Middle frontal gyrus (tissue), 1 donor: ENCODE results near the gene SLC7A9.

ENCODE experiments used
- DNase-seq: peaks from one replicate; pipeline ENCODE4 v3.0.0-alpha.2; 2015; ENCODE audit warnings: low spot score; ENCODE audit errors: extremely low spot score

SLC7A9 gene

DNA sequence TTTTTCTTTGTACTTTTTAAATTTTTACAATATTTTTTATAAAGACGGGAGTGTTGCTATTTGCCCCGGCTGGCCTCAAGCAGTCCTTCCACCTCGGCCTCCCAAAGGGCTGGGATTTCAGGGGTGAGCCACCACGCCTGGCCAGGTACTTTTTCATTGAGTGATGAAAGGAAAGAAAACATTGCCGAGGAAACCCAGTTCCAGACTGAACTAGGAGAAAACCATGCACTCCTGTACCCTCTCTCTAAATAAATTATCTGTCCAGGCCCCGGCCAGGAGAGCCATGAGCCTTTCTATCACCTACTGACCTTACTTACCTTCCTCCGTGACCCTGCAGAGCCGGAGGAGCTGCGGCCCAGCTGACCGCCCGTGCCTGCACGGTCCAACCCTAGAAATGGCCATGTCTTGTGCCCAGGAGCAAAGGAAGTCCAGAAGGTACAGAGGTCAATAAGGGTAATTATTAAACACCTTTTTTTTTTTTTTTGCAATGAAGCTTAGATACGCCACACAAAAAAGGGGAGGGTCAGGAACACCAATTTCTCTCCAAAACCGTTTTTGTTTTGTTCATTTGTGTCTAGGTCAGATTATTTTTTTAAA lies at the start of gene SLC7A9:
SLC7A9 (minus strand) TSS at position 399 of the 597 bp plus-strand sequence. CDS start 1,233 bp downstream, outside the sequence.
- no peak for DNase-seq

DNA sequence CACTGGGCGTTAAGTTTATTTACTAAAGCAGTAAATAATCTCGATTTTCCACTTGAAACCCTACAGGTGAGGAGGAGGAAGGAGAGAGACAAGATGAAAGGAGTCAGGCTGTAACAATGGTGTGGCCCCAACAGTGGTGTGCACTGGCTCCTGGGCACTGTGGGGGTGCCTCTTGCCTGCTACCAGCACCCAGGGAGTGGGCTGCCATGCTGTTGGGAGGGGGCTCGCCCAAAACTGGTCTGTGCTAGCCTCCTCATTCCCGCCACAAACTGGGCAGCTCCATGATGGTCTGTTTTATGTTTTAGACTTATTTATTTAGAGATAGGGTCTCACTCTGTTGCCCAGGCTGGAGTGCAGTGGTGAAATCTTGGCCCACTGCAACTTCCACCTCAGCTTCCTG lies 49.8 kb upstream of the SLC7A9 start:
- no peak for DNase-seq

DNA sequence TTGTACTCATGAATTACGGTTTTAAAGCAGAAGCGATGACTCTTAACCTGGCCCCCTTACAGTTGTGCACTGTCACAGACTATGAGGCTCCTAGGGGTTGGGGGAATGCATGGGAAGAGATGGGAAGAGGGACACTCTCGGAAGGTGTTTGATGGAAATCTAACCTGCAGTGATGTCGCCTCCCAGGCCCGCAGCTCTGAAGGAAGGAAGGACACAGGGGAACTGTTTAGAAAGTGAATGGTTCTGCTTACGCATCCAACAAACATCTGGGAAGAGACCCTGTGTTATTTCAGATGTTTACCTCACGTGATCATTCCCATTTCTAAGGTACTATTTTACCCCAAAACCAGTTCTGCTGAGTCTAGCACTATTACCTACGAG lies 48.0 kb upstream of the SLC7A9 start:
- DNase-seq: no peak

DNA sequence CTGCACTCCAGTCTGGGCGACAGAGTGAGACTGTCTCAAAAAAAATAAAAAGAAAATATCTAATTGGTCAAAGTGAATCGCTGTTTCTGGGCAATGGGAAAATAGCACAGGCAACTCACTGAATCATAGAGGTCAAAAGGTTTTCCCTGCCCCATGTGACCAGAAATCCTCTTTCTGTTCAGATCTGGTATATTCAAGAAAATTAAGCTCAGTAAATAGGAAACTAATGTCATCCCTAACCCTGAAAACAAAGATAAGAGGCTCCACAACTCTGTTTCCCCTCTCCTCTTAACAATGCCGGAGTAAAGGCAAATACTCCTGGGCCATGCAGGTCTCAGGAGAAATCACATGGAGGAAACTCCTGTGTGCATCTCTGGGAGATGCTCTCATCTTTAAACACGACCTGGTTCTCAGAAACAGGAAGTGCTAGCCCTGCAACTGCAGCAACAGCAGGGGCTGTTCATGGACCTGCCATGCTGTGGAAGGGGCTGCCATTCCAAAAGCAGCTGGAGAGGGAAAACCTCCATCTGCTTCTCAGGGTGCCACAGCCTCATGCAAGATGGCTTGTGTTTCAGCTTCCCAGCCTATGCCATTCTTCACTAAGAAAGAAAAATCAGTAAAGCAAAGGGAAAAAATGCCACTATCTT lies 47.5 kb upstream of the SLC7A9 start:
- no peak for DNase-seq

DNA sequence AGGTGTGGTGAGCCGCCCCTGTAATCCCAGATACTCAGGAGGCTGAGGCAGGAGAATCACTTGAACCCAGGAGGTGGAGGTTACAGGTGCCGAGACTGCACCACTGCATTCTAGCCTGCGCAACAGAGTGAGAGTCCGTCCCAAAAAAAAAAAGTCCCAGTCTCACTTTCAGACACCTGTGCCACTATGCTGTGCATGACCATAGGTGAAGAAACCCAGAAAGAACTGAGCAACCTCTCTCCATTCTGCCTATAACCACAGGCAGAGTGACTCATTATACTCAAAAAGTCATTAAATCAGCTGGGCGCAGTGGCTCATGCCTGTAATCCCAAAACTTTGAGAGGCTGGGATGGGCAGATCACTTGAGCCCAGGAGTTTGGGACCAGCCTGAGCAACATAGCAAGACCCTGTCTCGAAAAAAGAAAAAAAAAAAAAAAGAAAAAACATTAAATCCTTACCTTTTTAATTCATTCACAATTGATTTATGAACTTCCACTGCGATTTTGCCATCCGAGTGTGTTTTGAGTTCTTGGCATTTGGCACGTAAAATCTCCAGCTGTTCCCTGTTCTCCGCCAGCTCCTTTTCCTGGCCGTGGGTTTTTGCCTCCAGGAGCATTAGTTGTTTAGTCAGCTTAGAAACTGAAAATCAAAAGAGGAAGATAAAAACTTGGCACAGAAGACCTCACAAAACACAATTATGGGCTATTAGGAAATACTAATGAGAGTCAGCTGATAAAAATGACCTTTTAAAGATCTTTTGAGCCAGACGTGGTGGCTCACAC lies 45.5 kb upstream of the SLC7A9 start:
- DNase-seq: no peak

DNA sequence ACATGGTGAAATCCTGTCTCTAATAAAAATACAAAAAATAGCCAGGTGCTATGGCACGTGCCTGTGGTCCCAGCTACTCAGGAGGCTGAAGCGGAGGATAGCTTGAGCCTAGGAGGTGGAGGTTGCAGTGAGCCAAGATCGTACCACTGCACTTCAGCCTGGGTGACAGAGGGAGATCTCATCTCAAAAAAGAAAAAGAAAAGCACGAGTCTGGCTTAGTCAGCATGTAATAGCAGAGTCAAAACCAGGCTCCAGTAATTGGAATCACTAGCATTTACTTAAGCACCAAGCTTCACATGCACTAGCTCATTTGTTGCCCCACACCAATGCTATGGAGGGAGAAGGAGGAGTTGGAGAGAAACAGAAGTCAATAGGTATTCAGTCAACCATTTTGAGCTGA lies 41.9 kb upstream of the SLC7A9 start:
- no peak for DNase-seq

DNA sequence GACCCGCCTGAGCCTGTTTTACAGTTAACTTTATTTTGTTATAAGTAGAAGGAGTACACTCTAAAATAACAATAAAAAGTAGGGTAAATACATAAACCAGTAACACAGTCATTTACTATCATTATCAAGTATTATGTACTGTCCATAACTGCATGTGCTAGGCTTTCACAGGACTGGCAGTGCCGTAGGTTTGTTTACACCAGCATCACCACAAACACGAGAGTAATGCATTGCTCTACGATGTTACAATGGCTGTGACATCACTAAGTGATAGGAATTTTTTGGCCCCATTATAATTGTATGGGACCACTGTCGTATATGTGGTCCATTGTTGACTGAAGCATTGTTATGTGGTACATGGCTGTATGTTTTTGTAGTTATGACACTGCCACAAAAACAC lies 41.3 kb upstream of the SLC7A9 start:
- DNase-seq: no peak

DNA sequence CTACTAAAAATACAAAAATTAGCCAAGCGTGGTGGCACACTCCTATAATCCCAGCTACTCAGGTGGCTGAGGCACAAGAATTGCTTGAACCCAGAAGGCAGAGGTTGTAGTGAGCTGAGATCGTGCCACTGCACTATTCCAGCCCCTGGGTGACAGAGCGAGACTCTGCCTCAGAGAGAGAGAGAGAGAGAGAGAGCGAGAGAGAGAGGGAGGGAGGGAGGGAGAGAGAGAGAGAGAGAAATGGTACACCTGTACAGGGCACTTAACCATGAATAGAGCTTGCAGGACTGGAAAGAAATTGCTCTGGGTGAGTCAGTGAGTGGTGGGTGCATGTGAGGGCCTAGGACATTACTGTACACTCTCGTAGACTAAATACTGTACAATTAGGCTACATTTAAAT lies 40.5 kb upstream of the SLC7A9 start:
- no peak for DNase-seq

DNA sequence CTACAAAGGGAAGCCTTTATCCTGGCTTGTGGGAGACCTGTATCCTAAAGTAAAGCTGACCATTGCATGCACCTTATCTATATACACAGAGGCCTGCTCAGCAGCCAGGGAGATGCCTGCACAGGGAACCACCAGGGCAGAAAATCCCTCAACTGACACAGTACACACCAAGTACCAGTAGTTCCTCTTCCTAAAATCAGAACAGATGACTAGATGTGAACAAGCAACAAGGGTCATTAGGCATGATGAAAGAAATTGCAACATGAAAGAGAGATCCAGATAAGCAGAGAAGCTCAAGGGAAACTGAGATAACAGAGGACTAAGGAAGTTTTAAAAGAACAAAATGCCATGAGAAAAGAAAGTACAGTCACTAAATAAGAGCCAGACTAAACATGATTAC lies 39.7 kb upstream of the SLC7A9 start:
- no peak for DNase-seq

DNA sequence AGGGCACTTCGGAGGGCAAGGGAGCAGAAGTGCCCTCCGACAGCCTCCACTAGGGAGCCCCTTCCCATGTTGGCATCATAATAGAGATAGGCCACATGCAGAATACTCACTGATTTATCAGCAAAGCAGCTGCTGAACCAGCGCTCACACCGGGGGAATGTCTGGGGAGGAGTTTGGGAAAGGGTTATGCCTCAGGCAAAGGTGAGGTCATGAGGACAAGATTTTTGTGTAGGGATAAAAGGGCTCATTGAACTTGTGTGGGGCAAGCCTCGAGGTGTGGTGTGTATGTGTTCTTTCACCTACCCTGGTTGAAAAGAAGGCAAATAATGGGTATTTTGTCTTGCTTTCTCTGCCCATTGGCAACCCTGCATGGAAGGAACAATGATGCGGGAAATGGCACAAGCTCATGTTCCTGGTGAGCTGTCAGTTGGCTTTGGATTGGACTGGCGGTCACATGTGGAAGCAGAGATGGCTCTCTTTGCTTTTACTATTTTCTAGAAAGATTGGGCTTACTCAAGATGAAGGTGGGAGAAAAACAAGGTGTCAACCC lies 39.1 kb upstream of the SLC7A9 start:
- no peak for DNase-seq

DNA sequence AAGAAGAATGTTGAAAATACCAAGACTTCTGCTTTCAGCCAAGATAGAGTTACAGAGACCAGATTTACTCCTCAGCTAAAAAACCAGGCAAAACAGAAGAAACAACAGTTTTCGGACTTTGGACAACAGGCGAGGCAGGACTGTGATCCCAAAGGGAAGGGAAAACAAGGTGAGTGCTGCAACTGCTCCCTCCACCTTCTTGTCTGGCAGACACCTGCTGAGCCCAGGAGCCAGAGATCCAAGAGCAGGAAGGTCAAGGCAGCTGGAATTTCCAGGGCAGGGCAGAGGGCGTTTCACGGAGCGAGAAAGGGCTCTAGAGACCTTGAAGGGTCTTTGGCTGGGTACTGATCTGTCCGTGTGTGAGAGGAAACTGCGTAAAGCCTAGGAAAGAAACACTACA lies 32.9 kb upstream of the SLC7A9 start:
- no peak for DNase-seq

DNA sequence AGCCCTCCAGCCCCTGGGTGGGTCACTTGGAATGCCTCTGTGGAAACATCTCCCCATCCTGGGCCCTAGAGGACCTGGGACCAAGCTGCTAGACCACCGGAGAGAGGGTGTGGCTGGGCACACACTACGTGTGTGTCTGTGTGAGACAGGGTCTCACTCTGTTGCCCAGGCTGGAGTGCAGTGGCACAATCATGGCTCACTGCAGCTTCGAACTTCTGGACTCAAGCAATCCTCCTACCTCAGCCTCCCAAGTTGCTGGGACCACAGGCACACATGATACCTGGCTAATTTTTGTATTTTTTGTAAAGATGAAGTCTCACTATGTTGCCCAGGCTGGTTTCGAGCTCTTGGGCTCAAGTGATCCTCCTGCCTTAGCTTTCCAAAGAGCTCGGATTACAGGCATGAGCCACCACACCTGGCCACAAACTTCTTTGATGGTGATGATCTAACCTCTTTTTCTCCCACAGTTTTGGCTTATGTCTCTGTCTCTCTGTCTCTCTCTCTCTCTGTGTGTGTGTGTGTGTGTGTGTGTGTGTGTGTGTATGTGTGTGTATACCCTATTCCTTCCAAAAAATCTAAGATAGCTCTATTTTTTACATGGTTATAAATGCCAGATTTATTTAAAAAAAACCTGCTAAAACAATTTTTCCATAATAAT lies 32.1 kb upstream of the SLC7A9 start:
- no peak for DNase-seq

DNA sequence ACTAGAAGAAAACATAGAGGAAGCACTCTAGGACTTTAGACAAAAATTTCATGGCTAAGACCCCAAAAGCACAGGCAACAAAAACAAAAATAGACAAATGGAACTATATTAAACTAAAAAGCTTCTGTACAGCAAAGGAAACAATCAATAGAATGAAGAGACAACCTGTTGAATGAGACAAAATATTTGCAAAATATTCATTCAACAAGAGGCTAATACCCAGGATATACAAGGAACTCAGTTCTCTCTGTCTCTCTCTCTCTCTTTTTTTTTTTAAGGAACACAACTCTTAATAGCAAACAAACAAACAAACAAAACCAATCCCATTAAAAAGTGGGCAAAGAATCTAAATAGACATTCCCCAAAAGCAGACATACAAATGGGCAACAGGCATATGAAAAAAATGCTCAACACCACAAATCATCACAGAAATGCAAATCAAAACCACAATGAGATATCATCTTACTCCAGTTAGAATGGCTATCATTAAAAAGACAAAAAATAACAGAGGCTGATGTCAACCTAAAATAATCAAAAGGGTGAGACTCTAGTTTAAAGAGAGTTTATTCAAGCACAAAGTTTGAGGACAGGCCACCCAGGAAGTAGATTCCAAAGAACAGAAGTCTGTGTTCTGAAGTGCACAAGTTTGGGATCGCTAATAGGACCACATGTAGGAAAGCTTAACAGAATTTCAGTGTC lies 27.1 kb upstream of the SLC7A9 start:
- no peak for DNase-seq

DNA sequence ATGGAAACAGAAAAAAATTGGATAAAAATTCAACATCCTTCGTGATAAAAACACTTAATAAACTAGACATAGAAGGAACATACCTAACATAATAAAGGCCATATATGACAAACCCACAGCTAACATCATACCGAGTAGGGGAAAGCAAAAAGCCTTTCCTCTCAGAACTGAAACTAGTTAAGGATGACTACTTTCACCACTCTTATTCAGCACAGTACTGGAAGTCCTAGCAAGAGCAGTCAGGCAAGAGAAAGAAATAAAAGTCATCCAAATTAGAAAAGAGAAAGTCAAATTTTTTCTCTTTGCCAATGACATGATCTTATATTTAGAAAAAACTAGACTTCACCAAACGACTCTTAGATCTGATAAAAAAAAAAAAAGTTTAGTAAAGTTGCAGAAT lies 25.8 kb upstream of the SLC7A9 start:
- DNase-seq: no peak

DNA sequence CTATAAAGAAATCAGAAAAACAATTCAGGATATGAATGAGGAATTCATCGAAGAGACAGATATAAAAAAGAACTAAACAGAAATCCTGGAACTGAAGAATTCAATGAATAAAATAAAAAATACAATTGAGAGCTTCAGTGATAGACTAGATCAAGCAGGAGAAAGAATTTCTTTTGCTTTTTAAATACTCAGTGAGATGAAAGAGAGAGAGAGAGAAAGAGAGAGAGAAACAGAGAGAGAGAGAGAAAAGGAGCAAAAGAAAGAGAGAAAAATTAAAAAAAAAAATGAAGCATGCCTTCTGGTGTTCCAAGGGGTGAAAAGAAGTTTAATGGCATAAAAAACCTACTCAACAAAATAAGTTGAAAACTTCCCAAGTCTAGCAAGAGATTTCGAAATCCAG lies 22.0 kb upstream of the SLC7A9 start:
- DNase-seq: no peak

DNA sequence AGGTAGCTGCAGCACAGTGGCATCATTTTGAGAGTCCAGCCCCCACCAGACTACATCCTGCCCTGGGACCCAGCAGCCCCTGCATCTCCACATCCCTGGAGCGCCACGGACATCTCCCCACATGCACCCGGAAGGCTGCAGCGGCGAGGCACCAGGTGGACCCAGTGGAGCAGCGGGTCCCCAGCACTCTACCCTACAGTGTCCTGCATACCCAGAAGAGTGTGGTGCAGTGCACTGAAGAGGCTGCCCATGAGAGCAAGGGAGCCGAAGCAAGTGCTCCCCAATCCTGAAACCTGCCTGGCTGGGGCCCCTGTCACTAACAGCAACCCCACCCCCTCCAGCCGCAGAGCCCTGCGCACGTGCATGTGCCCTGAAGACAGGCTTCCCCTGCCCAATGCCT lies 21.3 kb upstream of the SLC7A9 start:
- no peak for DNase-seq

DNA sequence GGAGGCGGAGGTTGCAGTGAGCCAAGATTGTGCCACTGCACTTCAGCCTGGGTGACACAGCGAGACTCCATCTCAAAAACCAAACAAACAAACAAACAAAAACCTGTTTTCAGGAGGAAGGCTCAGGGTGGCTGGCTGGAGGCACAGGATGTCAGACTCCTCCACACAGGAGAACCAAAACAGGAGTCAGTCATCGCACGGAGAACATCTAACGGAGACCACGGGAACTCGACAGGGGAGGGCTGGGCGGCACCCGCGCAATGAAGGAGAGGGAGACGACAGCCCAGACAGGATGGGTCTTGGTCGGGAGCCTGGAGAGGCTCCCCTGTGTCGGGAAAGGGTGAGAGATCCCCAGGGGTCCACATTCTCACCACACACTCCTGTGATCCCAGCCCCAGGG lies 20.8 kb upstream of the SLC7A9 start:
- DNase-seq: no peak

DNA sequence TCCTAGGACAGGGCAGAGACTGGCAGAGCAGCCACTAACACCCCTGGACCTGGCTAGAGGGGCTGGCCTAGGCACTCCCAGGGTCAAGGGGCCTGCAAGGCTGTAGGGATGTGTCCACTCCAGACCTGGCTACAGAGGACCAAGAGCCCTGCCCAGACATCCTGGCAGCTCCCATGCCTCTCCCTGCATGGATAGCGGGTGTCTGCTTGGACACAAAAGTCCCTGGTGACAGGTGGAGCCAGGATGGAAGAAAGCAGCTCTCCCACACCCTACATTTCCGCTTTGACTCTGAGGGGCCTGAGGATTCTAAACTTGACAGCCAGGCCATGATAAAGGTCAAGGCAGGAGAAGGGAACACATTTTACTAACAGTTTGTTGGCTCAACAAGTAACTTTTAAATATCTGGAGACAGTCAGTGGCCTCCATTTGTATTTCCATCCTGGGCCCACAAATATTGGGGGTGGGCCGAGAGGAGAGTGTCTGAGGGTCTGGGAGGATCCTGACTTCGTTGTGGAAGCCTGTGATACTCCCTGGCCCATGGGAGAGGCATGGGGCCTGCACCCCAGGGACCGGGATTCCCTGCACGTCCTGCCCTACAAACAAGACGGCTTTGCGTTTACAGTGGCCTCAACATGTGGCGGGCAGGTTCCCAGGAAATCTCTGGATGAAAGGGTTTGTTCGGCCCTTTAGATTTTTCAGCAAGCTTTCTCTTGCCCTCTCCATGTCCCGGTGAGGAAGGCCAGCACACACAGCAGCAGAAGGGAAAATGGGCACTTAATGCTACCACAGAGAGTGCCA lies 19.8 kb upstream of the SLC7A9 start:
- DNase-seq: no peak

DNA sequence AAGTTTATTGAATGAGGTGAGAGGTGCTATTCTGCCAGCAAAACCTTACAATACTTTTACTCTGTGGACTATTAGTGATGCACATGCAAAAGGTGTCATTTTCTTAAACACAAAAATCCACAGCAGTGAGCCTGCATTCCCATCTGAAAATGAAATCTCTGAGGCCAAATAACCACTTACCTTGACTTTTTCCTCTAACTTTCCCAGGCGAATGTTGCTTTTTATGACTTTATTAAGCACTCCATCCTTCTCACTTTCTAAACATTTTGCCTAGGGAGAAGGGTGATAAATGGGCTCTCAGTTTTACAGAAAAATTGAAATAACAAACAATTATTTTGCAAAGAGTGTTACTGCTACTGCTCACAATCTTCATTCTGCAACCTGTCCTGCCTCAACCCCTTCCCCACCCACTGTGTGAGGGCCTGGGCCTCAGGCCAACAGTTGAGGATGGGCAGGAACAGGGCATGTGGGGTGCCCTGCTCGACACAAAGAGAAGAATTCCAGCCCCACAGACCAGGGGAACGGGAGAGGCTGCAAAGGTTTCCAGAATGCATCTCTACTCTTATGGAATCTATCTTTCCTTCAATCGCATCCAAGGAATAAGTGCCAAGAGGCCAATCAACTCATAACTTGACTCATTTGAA lies 18.1 kb upstream of the SLC7A9 start:
- no peak for DNase-seq

DNA sequence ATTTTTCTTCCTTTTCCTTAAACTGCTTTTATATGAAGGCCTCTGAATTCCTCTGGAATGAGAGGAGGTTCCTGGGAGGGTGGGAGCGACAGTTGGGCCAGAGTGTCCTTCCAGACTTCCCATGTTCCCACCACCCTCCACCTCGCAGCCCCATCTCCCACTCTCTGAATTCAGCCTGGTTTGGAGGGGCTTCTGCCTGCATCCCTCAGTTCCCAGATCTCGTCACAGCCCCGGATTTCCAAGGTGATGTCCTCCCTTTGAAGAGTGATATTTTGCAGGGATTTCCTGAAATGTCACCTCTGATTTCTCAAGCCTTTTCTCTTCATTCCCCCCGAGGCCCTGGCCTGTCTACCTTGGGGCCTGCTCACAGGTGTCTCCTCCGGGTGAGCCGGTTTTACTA lies 16.7 kb upstream of the SLC7A9 start:
- no peak for DNase-seq
